ENCODE measurements around the gene LAP3.
A peak's percentile ranks its signal among the peaks of the same experiment; 100 is the strongest.

The LAP3 gene

DNA sequence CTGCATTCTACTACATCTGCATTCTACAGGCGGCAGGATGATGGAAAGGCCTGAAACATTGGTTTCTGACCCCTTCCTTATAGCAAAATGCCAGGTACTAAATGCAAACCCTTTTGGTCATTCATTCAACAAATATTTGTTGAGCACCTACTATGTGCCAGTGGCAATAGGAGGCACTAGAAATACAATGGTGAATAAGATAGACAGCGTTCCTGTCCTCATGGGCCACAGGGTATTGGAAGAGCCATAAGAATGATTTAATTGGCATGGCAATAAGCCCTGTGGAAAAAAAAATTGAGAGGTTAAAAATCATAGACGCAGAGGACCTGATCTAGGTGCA, 17.3 kb upstream of the LAP3 start:
- no peak for TF ChIP-seq FOXP2 (optimal IDR thresholded peaks at IDR 0.05; ENCODE audit: borderline replicate concordance, extremely low read depth, extremely low read length, insufficient read depth)
- no peak for TF ChIP-seq SIN3A (IDR thresholded peaks at IDR 0.05; ENCODE audit: borderline replicate concordance, insufficient read depth, low read length)
- TF ChIP-seq TAF1 (IDR thresholded peaks at IDR 0.05; ENCODE audit: borderline replicate concordance, insufficient read depth, low read length), result no peak
- TF ChIP-seq, protein P1, sequence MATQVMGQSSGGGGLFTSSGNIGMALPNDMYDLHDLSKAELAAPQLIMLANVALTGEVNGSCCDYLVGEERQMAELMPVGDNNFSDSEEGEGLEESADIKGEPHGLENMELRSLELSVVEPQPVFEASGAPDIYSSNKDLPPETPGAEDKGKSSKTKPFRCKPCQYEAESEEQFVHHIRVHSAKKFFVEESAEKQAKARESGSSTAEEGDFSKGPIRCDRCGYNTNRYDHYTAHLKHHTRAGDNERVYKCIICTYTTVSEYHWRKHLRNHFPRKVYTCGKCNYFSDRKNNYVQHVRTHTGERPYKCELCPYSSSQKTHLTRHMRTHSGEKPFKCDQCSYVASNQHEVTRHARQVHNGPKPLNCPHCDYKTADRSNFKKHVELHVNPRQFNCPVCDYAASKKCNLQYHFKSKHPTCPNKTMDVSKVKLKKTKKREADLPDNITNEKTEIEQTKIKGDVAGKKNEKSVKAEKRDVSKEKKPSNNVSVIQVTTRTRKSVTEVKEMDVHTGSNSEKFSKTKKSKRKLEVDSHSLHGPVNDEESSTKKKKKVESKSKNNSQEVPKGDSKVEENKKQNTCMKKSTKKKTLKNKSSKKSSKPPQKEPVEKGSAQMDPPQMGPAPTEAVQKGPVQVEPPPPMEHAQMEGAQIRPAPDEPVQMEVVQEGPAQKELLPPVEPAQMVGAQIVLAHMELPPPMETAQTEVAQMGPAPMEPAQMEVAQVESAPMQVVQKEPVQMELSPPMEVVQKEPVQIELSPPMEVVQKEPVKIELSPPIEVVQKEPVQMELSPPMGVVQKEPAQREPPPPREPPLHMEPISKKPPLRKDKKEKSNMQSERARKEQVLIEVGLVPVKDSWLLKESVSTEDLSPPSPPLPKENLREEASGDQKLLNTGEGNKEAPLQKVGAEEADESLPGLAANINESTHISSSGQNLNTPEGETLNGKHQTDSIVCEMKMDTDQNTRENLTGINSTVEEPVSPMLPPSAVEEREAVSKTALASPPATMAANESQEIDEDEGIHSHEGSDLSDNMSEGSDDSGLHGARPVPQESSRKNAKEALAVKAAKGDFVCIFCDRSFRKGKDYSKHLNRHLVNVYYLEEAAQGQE (IDR thresholded peaks at IDR 0.05; ENCODE audit: insufficient read depth in 1 of 2, low read depth in 2 of 2, low read length in 2 of 2), result no peak
- no peak for TF ChIP-seq POLR2AphosphoS5 (IDR thresholded peaks at IDR 0.05; ENCODE audit: low read depth, low read length)

DNA sequence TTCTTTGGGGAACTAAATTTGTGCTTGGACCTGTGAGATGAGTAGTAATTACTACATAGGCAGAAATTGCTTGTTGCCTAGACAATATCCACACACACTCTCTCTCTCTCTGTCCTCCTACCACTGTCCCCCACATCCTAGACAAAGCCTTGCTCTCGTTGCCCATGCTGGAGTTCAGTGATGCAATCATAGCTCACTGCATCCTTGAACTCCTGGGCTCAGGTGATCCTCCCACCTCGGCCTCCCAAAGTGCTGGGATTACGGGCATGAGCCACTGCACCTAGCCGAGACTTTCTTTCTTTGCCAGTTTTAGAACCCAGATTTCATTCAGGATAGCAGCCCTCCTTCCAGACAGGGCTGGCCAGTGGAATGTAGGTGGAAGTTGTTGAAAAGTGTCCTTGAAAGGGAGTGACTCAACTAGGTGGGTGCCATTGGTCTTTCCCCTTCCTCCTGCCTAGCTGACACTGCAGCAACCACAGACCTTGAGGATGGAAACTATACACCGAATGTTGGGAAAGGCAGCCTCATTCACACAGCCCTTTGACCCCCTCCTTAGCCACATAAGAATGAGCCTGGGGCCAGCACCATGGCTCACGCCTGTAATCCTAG, 16.8 kb upstream of the LAP3 start:
- TF ChIP-seq SIN3A (IDR thresholded peaks at IDR 0.05; ENCODE audit: borderline replicate concordance, insufficient read depth, low read length), result no peak
- TF ChIP-seq FOXP2 (optimal IDR thresholded peaks at IDR 0.05; ENCODE audit: borderline replicate concordance, extremely low read depth, extremely low read length, insufficient read depth), result no peak
- no peak for TF ChIP-seq POLR2AphosphoS5 (IDR thresholded peaks at IDR 0.05; ENCODE audit: low read depth, low read length)
- TF ChIP-seq, protein P1 (IDR thresholded peaks at IDR 0.05; ENCODE audit: insufficient read depth in 1 of 2, low read depth in 2 of 2, low read length in 2 of 2), result no peak
- TF ChIP-seq TAF1 (IDR thresholded peaks at IDR 0.05; ENCODE audit: borderline replicate concordance, insufficient read depth, low read length), result no peak

DNA sequence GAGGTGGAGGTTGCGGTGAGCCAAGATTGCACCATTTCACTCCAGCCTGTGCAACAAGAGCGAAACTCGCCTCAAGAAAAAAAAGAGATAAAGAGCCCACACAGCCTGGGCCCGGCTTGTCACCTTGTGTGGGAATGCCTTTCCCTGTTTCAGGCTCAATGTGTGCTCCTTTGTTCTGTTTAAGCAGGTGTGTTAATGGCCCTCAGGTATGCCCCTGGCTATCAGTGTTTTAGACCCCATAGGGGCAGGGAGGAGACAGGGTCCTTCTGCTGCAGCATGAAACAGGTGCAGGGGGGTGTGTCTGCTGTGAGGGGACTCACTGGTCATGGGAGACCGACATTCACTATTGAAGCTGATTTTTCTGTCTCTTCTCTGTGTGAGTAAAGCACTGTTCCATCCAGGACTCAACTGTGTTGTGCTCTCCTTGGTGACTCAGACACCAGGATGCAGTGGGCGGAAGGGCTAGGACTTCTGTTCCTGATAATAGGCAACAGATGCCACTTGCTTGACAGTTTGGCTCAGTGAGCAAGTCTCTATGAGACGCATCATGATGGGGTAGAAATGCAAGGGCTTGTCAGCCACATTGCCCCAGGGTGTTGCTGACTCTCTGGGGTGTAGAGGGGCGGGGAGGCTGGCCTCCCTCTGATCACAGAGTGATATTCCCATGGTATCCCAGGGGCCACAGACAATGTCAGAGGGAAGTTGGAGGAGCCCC, 15.6 kb upstream of the LAP3 start:
- no peak for TF ChIP-seq POLR2AphosphoS5 (IDR thresholded peaks at IDR 0.05; ENCODE audit: low read depth, low read length)
- no peak for TF ChIP-seq TAF1 (IDR thresholded peaks at IDR 0.05; ENCODE audit: borderline replicate concordance, insufficient read depth, low read length)
- TF ChIP-seq, protein P1 (IDR thresholded peaks at IDR 0.05; ENCODE audit: insufficient read depth in 1 of 2, low read depth in 2 of 2, low read length in 2 of 2), result no peak
- peak; percentile 82 for TF ChIP-seq FOXP2 (optimal IDR thresholded peaks at IDR 0.05; ENCODE audit: borderline replicate concordance, extremely low read depth, extremely low read length, insufficient read depth)
- TF ChIP-seq SIN3A (IDR thresholded peaks at IDR 0.05; ENCODE audit: borderline replicate concordance, insufficient read depth, low read length), result no peak

DNA sequence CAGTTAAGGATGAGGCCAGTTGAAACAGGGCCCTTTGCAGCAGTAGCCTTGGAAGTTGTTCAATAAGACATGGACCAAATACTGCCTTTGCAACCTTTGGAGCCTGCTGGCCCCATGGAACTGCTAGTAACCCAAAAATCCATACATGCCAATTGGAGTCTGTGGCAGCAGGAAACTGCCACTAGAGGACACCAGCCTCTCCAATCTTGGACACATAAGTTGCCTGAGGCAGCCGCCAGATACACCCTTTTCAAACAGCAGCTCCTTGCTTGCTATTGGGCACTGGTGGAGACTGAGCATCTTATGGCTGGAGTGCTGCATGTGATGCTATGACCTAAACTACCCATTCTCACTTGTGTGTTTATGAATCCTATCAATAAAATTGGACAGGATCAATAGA, 14.8 kb upstream of the LAP3 start:
- TF ChIP-seq, protein P1 (IDR thresholded peaks at IDR 0.05; ENCODE audit: insufficient read depth in 1 of 2, low read depth in 2 of 2, low read length in 2 of 2), result no peak
- TF ChIP-seq SIN3A (IDR thresholded peaks at IDR 0.05; ENCODE audit: borderline replicate concordance, insufficient read depth, low read length), result no peak
- TF ChIP-seq FOXP2 (optimal IDR thresholded peaks at IDR 0.05; ENCODE audit: borderline replicate concordance, extremely low read depth, extremely low read length, insufficient read depth), result no peak
- TF ChIP-seq POLR2AphosphoS5 (IDR thresholded peaks at IDR 0.05; ENCODE audit: low read depth, low read length), result no peak
- no peak for TF ChIP-seq TAF1 (IDR thresholded peaks at IDR 0.05; ENCODE audit: borderline replicate concordance, insufficient read depth, low read length)

Data from PFSK-1 (cell line).